T-helper 1 cell treated with Interleukin-12 subunit alpha and Interleukin-12 subunit beta and Interleukin-4 antibody, amounts not matched to agents 30 μg/mL and 1 μg/mL, for 36 hours (primary cell): ENCODE data around the gene C14orf119.

Experiments used
- H3K27ac Mint-ChIP-seq: one replicate; pipeline ENCODE4 v1.8.0; 2021; ENCODE audit warnings: mild to moderate bottlenecking, mixed read lengths
- H3K27me3 Mint-ChIP-seq: one replicate; pipeline ENCODE4 v1.8.0; 2021; ENCODE audit warnings: low read depth, mixed read lengths
- H3K36me3 Mint-ChIP-seq: one replicate; pipeline ENCODE4 v1.8.0; 2021; ENCODE audit warnings: low read depth, mixed read lengths
- H3K4me1 Mint-ChIP-seq: one replicate; pipeline ENCODE4 v1.8.0; 2021; ENCODE audit warnings: low read depth, mixed read lengths
- H3K4me3 Mint-ChIP-seq: one replicate; pipeline ENCODE4 v1.8.0; 2021; ENCODE audit warnings: mild to moderate bottlenecking, moderate library complexity, mixed read lengths
- H3K9me3 Mint-ChIP-seq: one replicate; pipeline ENCODE4 v1.8.0; 2021; ENCODE audit warnings: mixed read lengths

C14orf119 gene

DNA sequence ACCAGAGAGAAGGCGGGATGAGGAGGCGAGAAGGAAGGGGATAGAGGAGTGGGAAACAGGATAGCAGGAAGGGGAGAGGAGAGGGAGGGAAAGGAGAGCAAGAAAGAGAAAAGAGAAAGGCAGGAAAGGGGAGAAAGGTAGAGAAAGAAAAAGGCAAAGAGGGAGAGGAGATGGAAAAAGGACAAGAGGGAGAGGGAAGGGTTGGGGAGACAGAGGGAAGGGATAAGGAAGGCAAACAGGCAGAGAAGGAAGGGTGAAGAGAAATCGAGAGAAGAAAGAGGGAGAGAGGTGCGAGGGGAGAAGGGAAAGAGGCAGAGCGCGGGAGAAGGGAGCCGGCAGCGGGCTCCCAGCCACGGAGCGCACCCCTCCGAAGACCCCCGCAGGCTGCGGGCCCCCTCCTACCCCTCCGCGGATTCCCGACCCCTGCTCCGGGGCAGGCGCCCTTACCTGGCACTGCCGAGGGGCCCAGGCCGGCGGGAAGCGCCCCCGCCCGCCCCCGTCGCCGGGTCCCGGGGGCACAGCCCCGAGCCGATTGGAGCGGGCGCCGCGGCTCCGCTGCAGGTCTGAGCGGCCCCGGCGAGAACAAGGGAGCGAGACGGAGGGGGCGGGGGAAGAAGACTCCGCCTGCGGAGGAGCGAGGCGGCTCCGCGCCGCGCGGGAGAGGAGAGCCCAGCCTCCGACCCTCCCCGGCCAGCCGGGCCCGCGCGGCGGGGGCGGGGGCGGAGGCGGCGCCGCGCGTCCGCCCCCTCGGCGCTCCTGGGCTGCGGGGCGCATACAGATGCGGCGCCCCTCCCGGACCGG lies 38.1 kb upstream of the C14orf119 start, which contains the start of gene CDH24:
Gene CDH24 (minus strand): TSS at position 565 of the 801 bp plus-strand sequence. CDS start 1,787 bp downstream, outside the sequence.
- H3K27ac Mint-ChIP-seq = peak within 1 kb of the TSS; percentile 73
- H3K4me3 Mint-ChIP-seq = peak within 1 kb of the TSS; percentile 88
- no peaks in the 10 kb centered on the region for H3K9me3 Mint-ChIP-seq
- peaks cover 19% of the 10 kb centered on the region for H3K4me1 Mint-ChIP-seq
- H3K36me3 Mint-ChIP-seq = peaks cover 19% of the 10 kb centered on the region
- peaks cover 12% of the 10 kb centered on the region for H3K27me3 Mint-ChIP-seq

DNA sequence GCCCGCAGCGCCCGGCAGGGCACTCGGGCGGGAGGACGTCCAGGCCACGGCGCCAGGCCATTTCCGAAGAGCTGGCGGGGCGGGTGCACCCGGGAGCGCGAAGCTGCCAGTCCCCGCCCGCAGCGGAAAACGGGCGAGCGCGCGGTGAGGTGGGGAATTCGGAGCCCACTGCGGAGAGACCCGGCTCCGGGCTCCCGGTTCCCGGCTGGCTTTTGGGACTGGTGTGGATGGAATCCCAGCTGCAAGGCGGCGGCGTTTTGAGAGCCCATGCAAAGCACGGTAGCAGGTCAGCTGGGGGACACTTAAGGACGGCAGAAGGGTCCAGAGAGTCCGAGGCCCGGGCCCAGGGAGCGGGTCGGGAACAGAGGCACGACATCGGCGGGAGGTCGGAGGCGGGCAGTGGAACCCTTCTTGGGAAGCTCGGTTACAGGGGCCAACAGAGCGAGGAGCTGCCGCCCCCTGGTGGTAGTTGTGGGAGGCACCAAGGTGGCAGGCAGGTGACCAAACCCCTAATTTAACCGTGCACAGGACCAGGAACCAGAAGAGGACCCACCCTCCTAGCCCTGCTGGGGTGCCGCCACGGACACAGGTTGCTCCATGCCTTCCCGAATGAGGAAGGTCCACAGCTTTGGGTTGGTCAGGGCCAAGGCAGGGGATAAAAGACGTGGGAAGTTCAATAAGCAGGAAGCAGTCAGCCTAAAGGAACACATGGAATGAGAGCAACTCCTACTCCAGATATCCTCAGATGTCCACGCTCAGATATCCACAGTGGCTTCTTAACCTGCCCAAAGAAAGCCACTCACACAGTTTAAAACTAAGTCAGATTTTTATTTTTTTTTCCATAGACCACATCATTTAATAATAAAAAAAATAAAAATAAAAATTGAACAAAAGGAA lies 37.3 kb upstream of the C14orf119 start:
- Mint-ChIP-seq H3K9me3 (no peaks in the 10 kb centered on the region), H3K4me1 (peaks cover 19% of the 10 kb centered on the region), H3K4me3 (peak overlapping the region; percentile 81), H3K36me3 (peaks cover 22% of the 10 kb centered on the region), H3K27ac (no peak overlapping the region), H3K27me3 (peaks cover 12% of the 10 kb centered on the region)

DNA sequence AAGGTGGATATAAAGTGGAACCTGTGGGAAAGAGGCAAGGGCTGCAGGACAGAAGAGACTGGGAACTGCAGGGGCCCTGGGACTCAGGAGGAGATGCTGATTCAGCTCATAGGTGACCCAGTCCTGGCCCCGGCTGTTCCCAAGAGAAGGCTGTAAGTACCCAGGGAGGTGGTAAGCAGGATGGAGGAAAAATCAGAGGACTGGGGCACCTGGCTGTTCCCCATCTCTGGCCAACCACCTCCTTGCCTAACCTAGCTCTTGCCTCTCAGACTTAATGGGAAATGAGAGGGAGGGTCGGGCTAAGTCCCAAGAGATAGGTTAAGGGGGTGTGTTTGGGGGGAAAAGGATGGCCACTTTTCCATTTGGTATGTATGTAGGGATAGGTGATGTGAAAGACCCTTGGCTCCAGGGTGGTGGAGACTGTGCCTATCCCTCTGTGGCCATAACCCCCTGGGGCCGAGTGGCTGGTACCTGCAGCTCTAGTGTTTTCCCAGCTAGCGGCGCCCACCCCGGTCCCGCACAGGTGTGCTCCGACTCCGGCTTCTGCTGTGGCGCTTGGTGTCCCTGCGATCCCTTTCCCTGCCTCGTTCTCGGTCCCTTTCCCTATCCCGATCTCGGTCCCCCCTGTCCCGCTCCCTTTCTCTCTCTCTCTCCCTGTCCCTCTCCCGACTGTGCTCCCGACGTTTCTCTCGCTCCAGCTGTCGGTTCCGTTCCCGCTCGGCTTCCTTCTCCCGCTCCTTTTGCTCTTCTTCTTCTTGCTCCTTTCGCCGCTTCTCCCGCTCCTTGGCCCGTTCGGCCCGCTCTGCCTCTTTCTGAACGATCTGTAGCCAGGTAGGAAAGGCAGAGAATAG lies 36.4 kb upstream of the C14orf119 start:
- Mint-ChIP-seq H3K36me3 (peaks cover 30% of the 10 kb centered on the region), H3K27me3 (peaks cover 12% of the 10 kb centered on the region), H3K4me3 (peak overlapping the region; percentile 41), H3K27ac (peak overlapping the region; percentile 38), H3K4me1 (peaks cover 19% of the 10 kb centered on the region), H3K9me3 (no peaks in the 10 kb centered on the region)

DNA sequence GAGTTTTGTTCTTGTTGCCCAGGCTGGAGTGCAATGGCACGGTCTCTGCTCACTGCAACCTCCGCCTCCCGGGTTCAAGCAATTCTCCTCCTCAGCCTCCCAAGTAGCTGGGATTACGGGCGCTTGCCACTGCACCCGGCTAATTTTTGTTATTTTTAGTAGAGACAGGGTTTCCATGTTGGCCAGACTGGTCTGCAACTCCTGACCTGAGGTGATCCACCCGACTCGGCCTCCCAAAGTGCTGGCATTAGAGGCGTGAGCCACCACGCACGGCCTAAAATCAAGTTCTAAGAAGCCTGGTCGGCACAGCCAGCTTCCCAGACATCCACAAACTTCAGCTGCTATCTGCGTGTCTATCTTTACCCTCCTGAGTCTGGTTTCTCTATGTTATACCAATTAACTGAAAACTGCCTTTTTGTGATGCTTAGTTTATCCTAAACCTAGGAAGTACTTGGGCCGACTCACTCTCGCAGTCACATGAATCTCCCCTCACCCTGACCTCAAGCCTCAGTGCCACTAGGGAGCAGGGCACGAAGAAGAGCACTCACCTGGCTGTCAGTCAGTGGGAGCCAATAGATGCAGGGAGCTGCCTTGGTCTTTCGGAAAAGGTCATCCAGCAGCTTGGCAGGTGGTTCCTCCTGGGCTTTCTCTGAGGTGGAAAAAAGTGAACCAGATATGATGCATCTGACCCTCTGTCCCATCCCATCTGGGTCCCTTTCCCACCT lies 34.6 kb upstream of the C14orf119 start:
- H3K27me3 Mint-ChIP-seq = peaks cover 12% of the 10 kb centered on the region
- H3K36me3 Mint-ChIP-seq = peaks cover 42% of the 10 kb centered on the region
- H3K9me3 Mint-ChIP-seq = no peaks in the 10 kb centered on the region
- no peak overlapping the region for H3K4me3 Mint-ChIP-seq
- H3K27ac Mint-ChIP-seq = no peak overlapping the region
- H3K4me1 Mint-ChIP-seq = peaks cover 19% of the 10 kb centered on the region

DNA sequence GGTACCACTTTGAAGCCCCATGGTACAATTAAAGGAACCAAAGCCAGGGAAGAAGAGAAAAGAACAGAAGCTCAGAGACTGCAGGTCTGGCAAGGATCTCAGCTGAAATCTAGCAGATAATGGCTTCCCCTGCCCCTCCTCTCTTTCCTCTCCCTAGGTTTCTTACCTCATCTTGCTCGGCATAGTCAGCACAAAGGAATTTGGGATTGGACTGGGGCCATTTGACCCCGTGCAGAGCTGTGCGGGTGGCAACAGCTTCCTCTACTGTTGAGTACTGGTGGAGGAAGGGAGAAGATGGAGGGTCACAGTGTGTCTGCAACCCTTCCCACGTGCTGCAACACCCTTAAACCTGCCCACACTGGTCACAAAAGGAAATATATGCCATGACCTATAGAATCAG lies 33.3 kb upstream of the C14orf119 start:
- Mint-ChIP-seq H3K27me3 (peaks cover 1% of the 10 kb centered on the region), H3K4me1 (peaks cover 12% of the 10 kb centered on the region), H3K36me3 (peaks cover 53% of the 10 kb centered on the region), H3K4me3 (no peak overlapping the region), H3K27ac (no peak overlapping the region), H3K9me3 (no peaks in the 10 kb centered on the region)

DNA sequence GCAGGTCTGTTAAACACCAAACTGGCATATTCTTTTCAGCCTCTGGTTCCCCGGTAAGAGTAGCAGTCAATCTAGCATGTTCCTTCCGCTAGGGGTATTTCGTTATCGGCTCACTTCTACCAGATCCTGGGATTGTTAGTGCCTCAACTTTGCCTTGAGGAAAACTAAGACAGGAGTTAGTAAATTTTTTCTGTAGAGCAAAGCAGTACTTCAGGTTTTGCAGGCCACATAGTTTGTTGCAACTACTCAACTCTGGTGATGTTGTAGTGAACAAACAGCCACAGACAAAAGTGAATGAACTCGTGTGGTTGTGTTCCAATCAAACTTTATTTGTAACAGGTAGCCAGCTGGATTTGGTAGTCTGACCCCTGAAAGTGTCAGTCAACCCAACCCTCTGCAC lies 31.7 kb upstream of the C14orf119 start:
- H3K27me3 Mint-ChIP-seq = no peaks in the 10 kb centered on the region
- H3K27ac Mint-ChIP-seq = no peak overlapping the region
- H3K4me1 Mint-ChIP-seq = peaks cover 9% of the 10 kb centered on the region
- H3K4me3 Mint-ChIP-seq = no peak overlapping the region
- peaks cover 49% of the 10 kb centered on the region for H3K36me3 Mint-ChIP-seq
- H3K9me3 Mint-ChIP-seq = no peaks in the 10 kb centered on the region

DNA sequence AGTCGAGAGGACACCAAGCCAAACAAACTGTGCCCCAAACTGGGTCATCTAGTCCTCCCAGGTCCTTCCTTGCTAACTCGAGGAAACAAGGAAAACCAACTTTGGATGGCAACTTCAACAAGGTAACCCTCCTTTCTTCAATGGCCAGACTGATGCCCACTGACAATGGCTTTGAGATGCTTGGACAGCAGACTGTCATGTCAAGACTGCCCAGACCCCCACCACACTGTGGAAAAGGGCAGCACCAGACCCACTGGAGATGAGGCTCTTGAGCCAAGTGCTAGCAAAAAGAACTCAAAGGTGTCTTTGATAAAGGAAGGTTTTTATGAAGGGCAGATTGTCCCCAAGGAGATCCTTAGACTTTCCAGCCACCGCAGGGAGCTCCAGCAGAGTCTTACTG lies 28.9 kb upstream of the C14orf119 start:
- Mint-ChIP-seq H3K27ac (no peak overlapping the region), H3K9me3 (no peaks in the 10 kb centered on the region), H3K4me1 (peaks cover 22% of the 10 kb centered on the region), H3K27me3 (no peaks in the 10 kb centered on the region), H3K36me3 (peaks cover 47% of the 10 kb centered on the region), H3K4me3 (no peak overlapping the region)

DNA sequence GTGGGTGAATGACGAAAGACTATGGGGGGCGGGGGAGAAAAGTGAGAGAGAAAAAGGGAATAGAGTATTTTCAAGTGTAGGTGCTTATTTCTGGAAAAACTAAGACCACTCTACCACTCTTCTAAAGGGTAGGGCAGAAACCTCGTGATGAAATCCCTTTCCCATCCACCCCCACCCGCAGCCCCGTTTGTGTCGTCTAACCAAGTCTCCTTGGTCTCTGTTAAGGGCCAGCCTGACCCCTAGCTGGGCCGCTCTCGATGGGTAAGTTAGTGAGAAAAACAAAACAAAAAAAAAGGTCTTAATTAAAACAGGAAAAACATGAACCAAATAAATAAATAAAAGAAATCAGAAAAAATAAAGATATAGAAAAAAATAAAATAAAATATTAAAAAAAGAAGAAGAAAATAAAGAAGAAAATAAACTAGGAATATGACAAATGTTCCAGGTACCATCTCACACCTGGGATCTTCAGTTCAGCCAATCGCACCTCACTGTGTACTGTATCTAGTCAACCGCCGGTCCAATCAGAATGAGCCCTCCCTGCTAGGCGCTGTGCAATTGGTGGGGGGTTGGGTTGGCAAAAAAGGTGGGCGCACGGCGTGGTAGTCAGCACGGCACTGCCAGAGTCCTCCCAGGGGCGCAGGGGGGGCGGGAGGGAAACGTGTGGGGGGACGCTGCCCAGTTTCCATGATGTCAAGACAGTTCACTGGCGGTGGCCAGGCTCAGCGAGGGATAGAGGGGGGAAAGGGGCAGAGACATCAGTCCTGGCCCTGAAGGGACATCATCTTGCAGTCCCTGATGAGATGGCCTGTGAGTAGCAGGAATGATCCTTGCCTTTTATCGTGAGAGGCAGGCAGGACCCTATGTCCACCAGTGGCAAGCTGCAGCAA lies 28.2 kb upstream of the C14orf119 start:
- H3K9me3 Mint-ChIP-seq = no peaks in the 10 kb centered on the region
- no peak overlapping the region for H3K4me3 Mint-ChIP-seq
- peaks cover 30% of the 10 kb centered on the region for H3K4me1 Mint-ChIP-seq
- no peaks in the 10 kb centered on the region for H3K27me3 Mint-ChIP-seq
- no peak overlapping the region for H3K27ac Mint-ChIP-seq
- peaks cover 52% of the 10 kb centered on the region for H3K36me3 Mint-ChIP-seq

DNA sequence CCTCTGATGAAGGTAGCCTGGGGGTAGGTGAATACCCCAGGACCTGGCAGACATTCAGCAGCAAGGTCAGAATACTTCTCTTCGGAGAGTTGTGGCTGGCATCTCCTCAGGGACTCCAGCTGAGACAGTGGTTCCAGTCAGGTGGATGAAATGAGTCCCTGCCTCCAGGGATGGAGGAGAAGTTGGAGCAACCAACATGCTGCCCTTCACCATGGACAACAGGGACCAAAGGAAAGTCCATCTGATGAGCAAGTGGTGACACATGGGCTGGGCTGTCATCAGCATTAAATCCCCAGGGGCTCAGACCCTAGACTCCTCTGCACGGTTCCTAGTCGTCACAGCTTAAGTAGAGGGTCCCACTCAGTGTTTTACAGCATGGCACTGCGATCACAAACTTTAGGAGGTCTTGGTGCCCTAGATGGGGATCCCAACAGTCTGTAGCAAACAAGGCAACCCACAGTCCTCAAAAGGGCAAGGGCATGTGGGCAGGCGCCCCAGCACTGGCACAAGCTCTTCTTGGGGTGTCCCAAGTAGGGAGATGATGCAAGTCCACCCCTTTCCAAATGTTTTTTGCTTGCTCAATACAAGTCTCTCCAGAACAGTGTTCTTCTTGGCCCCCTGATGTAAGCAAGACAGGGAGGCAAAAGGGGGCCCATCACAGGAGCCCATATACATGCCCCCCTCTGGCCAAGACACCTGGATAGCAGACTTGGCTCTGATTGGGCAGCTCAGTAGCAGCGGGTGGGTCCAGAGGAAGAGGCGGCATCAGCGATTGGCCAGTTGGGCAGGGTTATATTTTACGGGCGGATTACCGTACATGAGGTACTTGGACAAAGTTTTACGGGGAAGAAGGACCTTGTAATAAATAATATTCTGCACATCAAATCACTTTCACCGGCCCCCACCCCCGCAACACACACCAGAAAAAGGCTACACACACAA lies 27.2 kb upstream of the C14orf119 start:
- H3K4me3 Mint-ChIP-seq = no peak overlapping the region
- no peaks in the 10 kb centered on the region for H3K9me3 Mint-ChIP-seq
- no peak overlapping the region for H3K27ac Mint-ChIP-seq
- H3K4me1 Mint-ChIP-seq = peaks cover 32% of the 10 kb centered on the region
- H3K36me3 Mint-ChIP-seq = peaks cover 53% of the 10 kb centered on the region
- no peaks in the 10 kb centered on the region for H3K27me3 Mint-ChIP-seq

DNA sequence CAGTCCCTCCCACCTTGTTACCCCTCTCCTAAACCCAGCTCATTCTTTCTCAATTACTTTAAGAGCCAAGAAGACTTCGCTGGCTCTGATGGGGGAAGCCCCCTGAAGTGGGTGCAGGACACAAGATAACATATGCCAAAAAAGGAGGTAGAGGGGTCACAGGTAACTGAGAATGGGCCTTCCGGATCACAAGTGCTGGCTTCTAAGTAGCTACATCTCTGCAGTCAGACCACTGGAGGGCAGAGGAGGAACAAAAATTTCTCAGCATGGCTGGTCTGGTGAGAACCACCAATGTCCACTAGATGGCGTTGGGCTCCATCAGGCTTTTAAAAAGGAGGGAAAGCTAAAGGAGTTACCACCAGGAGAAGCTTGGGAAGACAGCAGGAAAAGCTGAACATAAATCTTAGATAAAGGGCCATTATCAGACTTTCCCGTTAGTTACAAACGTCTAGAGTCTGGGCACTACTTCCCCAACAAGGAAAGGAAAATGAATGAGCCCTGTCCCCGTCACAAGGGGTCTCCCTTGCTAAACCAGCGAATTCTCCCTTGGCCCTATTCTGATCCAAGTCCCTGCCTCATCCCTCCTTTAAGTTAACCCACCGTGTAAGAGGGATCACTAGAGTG lies 26.4 kb upstream of the C14orf119 start:
- Mint-ChIP-seq H3K36me3 (peaks cover 46% of the 10 kb centered on the region), H3K27me3 (no peaks in the 10 kb centered on the region), H3K9me3 (no peaks in the 10 kb centered on the region), H3K4me3 (peak overlapping the region; percentile 70), H3K27ac (peak overlapping the region; percentile 18), H3K4me1 (peaks cover 32% of the 10 kb centered on the region)

DNA sequence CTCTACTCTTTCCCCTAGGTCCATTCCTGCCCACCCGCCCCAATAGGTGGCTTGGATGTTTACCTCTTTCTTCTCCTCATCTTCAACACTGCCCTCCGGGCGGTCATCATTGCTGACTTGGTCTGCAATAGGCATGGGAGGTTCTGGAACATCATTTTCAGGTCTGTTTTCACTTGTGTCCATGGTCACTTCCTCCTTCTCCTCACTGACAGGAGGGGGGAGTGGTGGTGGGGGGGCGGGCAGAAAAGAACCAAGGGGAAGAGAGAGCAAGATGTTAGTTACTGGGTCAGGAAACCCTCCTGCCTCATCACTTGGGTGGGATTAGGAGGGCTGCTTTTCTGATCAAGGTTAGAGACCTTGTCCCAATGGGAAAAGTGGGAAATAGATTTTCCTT lies 25.9 kb upstream of the C14orf119 start:
- no peak overlapping the region for H3K4me3 Mint-ChIP-seq
- peaks cover 41% of the 10 kb centered on the region for H3K36me3 Mint-ChIP-seq
- H3K27ac Mint-ChIP-seq = peak overlapping the region; percentile 49
- H3K9me3 Mint-ChIP-seq = no peaks in the 10 kb centered on the region
- H3K4me1 Mint-ChIP-seq = peaks cover 32% of the 10 kb centered on the region
- H3K27me3 Mint-ChIP-seq = no peaks in the 10 kb centered on the region
